ENCODE results near the gene MDH2.
"Not testable (repeated sequence)": the region's sequence is repeated elsewhere in the genome, so short reads cannot be mapped to it uniquely, and the experiment has no call there.

Gene MDH2

DNA sequence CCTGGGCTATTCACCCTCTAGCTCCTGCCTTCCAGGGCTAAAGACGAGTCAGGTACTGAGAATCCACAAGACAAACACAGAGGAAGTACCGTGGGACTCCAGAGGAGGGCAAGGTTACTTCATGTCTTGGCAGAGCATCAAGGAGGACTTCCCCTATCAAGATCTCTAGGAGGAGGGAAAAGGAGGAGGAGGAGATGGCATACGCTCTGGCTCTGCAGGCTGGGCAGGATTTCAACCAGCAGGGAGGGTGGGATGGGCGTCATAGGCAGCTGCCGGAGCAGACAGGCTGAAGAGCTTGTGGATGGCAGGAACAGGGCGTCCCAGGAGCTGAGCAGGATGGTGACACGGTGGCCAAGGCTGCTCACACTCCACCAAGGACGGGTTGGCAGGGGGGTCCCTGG, 21.3 kb downstream of the MDH2 start:
- Mint-ChIP-seq H3K27me3 (no peaks in the 10 kb centered on the region), H3K27ac (peak overlapping the region in 1 of 2 donors; percentile 51)
- no peak for ATAC-seq (replicated peaks)

DNA sequence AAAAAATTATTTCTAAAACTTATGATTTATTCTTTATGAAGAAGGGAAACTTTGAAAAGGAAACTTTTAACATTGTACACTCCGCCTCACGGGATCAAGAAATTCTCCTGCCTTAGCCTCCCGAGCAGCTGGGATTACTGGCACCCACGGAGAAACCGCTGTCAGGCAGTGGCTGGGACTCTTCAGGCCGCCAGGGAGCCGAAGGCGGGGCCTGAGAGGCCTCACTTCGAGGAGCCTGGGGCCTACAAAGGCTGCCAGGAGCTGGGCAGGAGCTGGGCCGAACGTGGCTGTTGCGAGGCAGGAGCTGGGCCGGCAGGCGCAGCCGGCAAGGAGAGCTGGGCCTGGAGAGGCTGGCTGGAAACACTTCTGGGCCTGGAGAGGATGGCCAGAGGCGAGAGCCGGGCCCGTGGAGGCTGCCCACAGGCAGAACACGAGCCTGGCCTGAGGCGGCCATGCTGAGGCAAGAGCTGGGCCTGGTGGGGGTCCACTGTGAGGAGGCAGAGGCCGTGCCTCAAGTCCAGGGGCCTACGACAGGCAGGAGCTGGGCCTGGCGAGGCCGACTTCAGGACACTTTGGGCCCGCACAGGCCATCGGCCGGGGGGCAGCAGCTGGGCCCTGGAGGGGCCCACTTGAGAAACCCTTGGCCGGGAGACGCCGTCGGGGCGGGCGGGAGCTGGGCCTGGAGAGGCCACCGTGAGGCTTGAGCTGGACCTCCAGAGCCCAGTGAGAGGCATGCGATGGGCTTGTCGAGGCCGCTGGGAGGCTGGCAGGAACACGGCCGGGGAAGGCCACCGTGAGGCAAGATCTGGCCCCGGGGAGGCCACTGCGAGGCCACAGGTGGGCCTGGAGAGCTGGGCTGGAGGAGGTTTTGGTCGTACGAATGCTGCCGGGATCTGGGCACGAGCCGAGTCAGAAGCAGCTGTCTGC, 23.7 kb downstream of the MDH2 start:
- no peak for ATAC-seq (replicated peaks)
- H3K4me3 Mint-ChIP-seq: no peak overlapping the region
- no peaks in the 10 kb centered on the region for H3K27me3 Mint-ChIP-seq
- DNase-seq: no peak
- no peaks in the 10 kb centered on the region for H3K4me1 Mint-ChIP-seq (ENCODE audit: low read depth in 2 of 2)
- peaks cover 4% of the 10 kb centered on the region for H3K36me3 Mint-ChIP-seq (ENCODE audit: insufficient read depth)
- H3K27ac Mint-ChIP-seq: no peak overlapping the region
- no peaks in the 10 kb centered on the region for H3K9me3 Mint-ChIP-seq

More for the DNA sequence above, 21.3 kb downstream of the MDH2 start:
- Mint-ChIP-seq H3K9me3 (no peaks in the 10 kb centered on the region), H3K36me3 (ENCODE audit: insufficient read depth) (peaks cover 20% of the 10 kb centered on the region), H3K4me1 (ENCODE audit: low read depth in 2 of 2) (no peaks in the 10 kb centered on the region), H3K4me3 (no peak overlapping the region)
- no peak for DNase-seq

DNA sequence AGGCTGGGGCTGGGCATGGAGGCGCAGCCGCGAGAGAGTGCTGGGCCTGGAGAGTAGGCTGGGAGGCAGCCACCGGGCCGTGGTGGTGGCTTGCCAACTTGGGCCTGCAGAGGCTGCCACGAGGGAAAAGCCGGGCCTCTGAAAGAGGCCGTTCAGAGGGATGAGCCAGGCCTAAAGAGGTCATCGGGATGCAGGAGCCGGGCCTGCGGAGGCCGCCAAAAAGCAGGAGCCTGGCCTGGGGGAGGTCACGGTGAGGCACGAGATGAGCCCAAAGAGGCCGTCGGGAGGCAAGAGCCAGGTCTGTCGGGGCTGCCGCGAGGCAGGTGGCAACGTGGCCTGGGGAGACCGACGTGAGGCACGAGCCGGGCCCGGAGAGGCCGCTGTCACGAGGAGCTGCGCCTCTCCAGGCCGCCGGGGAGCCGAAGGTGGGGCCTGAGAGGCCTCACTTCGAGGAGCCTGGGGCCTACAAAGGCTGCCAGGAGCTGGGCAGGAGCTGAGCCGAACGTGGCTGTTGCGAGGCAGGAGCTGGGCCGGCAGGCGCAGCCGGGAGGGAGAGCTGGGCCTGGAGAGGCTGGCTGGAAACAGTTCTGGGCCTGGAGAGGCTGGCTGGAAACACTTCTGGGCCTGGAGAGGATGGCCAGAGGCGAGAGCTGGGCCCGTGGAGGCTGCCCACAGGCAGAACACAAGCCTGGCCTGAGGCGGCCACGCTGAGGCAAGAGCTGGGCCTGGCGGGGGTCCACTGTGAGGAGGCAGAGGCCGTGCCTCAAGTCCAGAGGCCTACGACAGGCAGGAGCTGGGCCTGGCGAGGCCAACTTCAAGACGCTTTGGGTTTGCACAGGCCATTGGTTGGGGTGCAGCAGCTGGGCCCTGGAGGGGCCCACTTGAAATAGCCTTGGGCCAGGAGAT, 24.6 kb downstream of the MDH2 start:
- no peak for DNase-seq
- Mint-ChIP-seq H3K4me3 (no peak overlapping the region), H3K27ac (no peak overlapping the region), H3K36me3 (ENCODE audit: insufficient read depth) (no peaks in the 10 kb centered on the region), H3K9me3 (no peaks in the 10 kb centered on the region), H3K4me1 (ENCODE audit: low read depth in 2 of 2) (peaks cover 2 to 6% of the 10 kb centered on the region in 2 donors), H3K27me3 (no peaks in the 10 kb centered on the region)
- no peak for ATAC-seq (replicated peaks)

DNA sequence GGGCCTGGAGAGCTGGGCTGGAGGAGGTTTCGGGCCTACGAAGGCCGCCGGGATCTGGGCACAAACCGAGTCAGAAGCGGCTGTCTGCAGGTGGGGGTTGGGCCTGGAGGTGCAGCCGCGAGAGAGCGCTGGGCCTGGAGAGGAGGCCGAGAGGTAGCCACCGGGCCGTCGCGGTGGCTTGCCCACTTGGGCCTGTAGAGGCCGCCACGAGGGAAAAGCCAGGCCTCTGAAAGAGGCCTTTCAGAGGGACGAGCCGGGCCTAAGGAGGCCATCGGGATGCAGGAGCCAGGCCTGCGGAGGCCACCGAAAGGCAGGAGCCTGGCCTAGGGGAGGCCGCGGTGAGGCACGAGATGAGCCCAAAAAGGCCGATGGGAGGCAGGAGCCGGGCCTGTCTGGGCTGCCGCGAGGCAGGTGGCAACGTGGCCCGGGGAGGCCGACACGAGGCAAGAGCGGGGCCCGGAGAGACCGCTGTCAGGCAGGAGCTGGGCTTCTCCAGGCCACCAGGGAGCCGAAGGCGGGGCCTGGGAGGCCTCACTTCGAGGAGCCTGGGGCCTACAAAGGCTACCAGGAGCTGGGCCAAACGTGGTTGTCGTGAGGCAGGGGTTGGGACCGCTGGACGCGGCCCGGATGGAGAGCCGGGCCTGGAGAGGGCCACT, 25.6 kb downstream of the MDH2 start:
- peak overlapping the region in 1 of 2 donors; percentile 41 for H3K27ac Mint-ChIP-seq
- ATAC-seq (replicated peaks) (no peak), DNase-seq (no peak)
- H3K9me3 Mint-ChIP-seq: no peaks in the 10 kb centered on the region
- no peak overlapping the region for H3K4me3 Mint-ChIP-seq
- no peaks in the 10 kb centered on the region for H3K27me3 Mint-ChIP-seq
- H3K4me1 Mint-ChIP-seq (ENCODE audit: low read depth in 2 of 2): peaks cover 2 to 6% of the 10 kb centered on the region in 2 donors
- H3K36me3 Mint-ChIP-seq (ENCODE audit: insufficient read depth): no peaks in the 10 kb centered on the region

DNA sequence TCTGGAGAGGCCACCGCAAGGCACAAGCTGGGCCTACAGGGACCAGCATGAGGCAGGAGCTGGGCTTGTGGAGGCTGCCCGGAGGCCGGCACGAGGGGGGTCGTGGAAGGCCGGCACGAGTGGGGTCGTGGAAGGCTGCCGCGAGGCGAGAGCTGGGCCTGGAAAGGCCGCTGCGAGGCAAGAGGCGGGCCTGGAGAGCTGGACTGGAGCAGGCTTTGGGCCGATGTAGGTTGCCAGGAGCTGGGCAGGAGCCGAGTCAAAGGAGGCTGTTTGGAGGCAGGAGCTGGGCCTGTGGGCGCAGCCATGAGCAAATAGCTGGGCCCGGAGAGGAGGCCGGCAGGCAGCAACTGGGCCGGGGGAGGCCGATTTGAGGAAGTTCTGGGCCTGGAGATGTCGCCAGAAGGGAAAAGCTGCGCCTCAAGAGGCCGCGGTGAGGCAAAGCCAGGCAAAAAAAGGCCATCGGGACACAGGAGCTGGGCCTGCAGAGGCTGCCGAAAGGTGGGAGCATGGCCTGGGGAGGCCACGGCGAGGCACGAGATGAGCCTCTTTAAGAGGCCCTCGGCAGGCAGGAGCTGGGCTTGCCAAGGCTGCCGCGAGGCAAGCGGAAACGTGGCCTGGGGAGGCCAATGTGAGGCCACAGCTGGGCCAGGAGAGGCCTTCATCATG, 26.5 kb downstream of the MDH2 start:
- Mint-ChIP-seq H3K27me3 (no peaks in the 10 kb centered on the region), H3K27ac (peak overlapping the region in 1 of 2 donors; percentile 41), H3K9me3 (no peaks in the 10 kb centered on the region), H3K4me1 (ENCODE audit: low read depth in 2 of 2) (peaks cover 2 to 6% of the 10 kb centered on the region in 2 donors), H3K4me3 (no peak overlapping the region), H3K36me3 (ENCODE audit: insufficient read depth) (no peaks in the 10 kb centered on the region)
- no peak for ATAC-seq (replicated peaks)
- no peak for DNase-seq

DNA sequence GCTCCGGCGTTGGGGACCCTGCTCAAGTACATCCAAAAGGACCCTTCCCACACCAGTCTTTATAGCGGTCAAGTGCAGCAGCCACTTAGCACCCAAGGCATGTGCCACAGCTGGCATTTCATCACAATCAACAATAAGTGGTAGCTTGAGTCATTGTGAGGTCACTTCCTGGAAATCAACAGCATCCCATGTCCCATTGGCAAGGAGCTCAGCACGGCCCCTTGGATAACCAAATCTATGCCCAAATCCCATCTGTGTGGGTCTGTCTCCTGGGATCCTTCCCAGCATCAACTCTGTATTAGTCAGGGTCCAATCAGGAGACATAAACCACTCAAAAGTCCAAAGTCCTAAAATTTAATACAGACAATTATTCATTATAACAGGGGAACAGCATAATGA, 27.1 kb downstream of the MDH2 start:
- no peaks in the 10 kb centered on the region for H3K9me3 Mint-ChIP-seq
- no peak for ATAC-seq (replicated peaks)
- DNase-seq: no peak
- H3K27ac Mint-ChIP-seq: no peak overlapping the region
- no peak overlapping the region for H3K4me3 Mint-ChIP-seq
- no peaks in the 10 kb centered on the region for H3K36me3 Mint-ChIP-seq (ENCODE audit: insufficient read depth)
- H3K27me3 Mint-ChIP-seq: peaks cover 2 to 4% of the 10 kb centered on the region in 2 donors
- H3K4me1 Mint-ChIP-seq (ENCODE audit: low read depth in 2 of 2): peaks cover 2 to 6% of the 10 kb centered on the region in 2 donors

DNA sequence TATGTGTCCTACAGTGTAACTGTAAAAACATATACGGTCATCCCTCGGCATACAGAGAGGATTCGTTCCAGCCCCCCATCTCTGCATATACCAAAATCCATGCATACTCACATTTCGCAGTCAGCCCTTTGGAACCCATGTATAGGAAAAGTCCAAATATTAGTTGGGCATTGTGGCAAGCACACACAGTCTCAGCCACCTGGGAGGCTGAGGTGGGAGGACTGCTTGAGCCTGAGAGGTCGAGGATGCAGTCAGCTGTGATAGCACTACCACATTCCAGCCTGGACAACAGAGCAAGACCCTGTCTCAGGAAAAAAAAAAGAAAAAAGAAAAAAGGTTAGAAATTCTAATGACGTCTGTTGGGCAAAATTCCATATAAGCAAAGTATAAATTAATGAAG, 29.1 kb downstream of the MDH2 start:
- peaks cover 4 to 6% of the 10 kb centered on the region in 2 donors for H3K4me1 Mint-ChIP-seq (ENCODE audit: low read depth in 2 of 2)
- peaks cover 12% of the 10 kb centered on the region in 2 donors for H3K27me3 Mint-ChIP-seq
- DNase-seq: no peak
- no peak overlapping the region for H3K4me3 Mint-ChIP-seq
- ATAC-seq (replicated peaks): no peak
- no peaks in the 10 kb centered on the region for H3K36me3 Mint-ChIP-seq (ENCODE audit: insufficient read depth)
- peak overlapping the region in 1 of 2 donors; percentile 60 for H3K27ac Mint-ChIP-seq
- no peaks in the 10 kb centered on the region for H3K9me3 Mint-ChIP-seq

DNA sequence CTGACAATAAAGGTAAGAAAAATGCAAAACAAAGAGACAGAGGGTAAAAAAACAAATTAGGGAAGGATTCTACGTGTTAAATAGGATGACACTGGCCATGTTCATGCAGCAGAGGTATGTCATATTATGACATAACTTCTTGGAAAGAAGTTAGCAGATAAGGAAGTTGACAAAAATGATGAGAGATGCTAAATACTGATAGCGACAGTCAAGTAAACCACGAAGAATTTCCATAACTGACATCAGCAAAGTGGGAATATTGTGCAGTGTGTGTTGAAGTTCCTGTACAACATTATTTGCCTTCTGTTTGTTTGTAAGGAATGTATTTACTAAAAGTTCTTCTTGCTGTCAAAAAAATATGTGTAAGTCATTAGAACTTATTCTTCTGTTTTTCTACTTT, 29.5 kb downstream of the MDH2 start:
- Mint-ChIP-seq H3K9me3 (no peaks in the 10 kb centered on the region), H3K4me3 (no peak overlapping the region), H3K27me3 (peaks cover 12% of the 10 kb centered on the region in 2 donors), H3K36me3 (ENCODE audit: insufficient read depth) (no peaks in the 10 kb centered on the region), H3K27ac (peak overlapping the region in 1 of 2 donors; percentile 60), H3K4me1 (ENCODE audit: low read depth in 2 of 2) (peaks cover 4 to 6% of the 10 kb centered on the region in 2 donors)
- ATAC-seq (replicated peaks) (no peak), DNase-seq (no peak)

DNA sequence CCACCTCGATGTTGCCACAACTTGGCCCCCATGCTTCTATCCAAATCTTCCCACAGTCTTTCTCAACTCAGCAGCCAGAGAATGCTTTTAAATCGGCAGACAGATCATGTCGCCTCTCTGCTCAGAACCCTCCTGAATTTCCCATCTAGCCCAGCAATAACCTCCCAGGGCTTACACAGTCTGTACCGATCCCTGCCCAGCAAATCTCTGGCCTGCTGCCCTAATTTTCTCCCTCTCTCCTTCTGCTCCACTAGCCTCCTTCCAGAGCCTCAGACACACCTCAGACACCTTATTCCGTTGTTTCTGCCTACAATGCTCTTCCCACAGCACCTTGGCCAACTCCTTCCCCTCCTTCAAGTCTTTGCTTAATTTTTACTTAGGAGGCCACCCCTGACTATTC, 32.3 kb downstream of the MDH2 start:
- no peak for DNase-seq
- Mint-ChIP-seq H3K27me3 (peaks cover 19 to 28% of the 10 kb centered on the region in 2 donors), H3K4me3 (no peak overlapping the region), H3K36me3 (ENCODE audit: insufficient read depth) (no peaks in the 10 kb centered on the region), H3K27ac (no peak overlapping the region), H3K9me3 (no peaks in the 10 kb centered on the region), H3K4me1 (ENCODE audit: low read depth in 2 of 2) (peaks cover 4 to 6% of the 10 kb centered on the region in 2 donors)
- no peak for ATAC-seq (replicated peaks)

DNA sequence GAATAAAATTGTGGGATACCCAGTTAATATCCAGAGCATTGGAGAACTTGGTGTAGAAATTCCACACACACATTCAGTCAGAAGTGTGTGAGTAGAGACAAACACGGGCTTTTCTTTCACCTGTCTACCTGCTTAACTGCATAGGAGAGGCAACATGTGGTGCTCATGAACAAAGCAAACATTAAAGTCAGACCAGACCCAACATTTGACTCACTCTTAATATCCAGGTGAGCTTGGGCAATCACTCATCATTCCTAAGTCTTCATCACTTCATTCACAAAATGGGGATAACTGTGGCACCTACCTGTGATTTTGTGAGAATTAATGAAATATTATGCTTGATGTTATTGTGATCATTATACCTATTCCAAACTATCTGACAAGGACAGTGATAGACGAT, 36.2 kb downstream of the MDH2 start:
- H3K4me3 Mint-ChIP-seq; H3K27ac Mint-ChIP-seq; H3K4me1 Mint-ChIP-seq (ENCODE audit: low read depth in 2 of 2); H3K36me3 Mint-ChIP-seq (ENCODE audit: insufficient read depth); ATAC-seq (replicated peaks); DNase-seq; H3K9me3 Mint-ChIP-seq: not testable (repeated sequence)
- peaks cover 26 to 51% of the 10 kb centered on the region in 2 donors for H3K27me3 Mint-ChIP-seq

DNA sequence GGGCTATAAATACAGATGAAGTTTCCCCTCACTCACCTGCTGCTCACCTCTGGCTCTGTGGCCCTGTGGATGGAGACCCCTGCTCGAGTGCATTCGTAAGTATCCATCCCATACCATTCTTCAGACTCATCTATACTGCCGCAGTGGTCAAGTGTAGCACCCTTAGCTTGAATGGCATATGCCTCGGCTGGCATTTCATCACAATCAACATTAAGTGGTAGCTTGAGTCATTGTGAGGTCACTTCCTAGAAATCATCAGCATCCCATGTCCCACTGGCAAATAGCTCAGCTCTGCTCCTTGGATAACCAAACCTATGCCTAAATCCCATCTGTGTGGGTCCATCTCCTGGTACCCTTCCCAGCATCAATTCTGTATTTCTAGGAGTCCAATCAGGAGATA, 38.2 kb downstream of the MDH2 start:
- H3K36me3 Mint-ChIP-seq (ENCODE audit: insufficient read depth): no peaks in the 10 kb centered on the region
- DNase-seq: no peak
- no peak for ATAC-seq (replicated peaks)
- H3K4me1 Mint-ChIP-seq (ENCODE audit: low read depth in 2 of 2): no peaks in the 10 kb centered on the region
- no peak overlapping the region for H3K27ac Mint-ChIP-seq
- H3K4me3 Mint-ChIP-seq: no peak overlapping the region
- peaks cover 29 to 40% of the 10 kb centered on the region in 2 donors for H3K27me3 Mint-ChIP-seq
- H3K9me3 Mint-ChIP-seq: no peaks in the 10 kb centered on the region

DNA sequence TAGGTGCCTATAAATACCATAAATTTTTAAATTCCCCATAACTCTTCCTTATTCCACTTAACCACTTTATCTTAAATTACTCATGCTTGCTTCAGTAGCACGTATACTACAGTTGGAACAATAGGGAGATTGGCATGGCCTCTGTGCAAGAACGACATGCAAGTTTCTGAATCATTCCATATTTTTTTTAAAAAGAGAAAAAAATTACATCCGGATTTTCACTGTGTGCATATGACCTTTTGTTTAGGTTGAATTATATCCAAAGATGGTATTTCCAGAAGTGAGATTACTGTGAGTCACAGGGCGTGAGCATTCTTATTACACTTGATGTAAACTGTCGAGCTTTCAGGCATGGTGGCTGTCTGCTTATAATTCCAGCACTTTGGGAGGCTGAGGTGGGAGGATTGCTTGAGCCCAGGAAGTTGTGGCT, 39.5 kb downstream of the MDH2 start:
- DNase-seq; H3K4me1 Mint-ChIP-seq (ENCODE audit: low read depth in 2 of 2); H3K4me3 Mint-ChIP-seq; ATAC-seq (replicated peaks); H3K36me3 Mint-ChIP-seq (ENCODE audit: insufficient read depth); H3K27ac Mint-ChIP-seq; H3K9me3 Mint-ChIP-seq: not testable (repeated sequence)
- peaks cover 24 to 53% of the 10 kb centered on the region in 2 donors for H3K27me3 Mint-ChIP-seq

All from effector memory CD8-positive, alpha-beta T cell (primary cell).